SH-SY5Y (cell line): ENCODE measurements around the gene CYREN.

ENCODE experiments used
- GATA2 ChIP-seq: IDR thresholded peaks from 2 replicates; pipeline ENCODE4 v1.6.1; 2011; ENCODE audit warnings: mild to moderate bottlenecking, low read depth, low read length
- GATA3 ChIP-seq: IDR thresholded peaks from 2 replicates; pipeline ENCODE4 v1.6.1; 2011; ENCODE audit warnings: low read depth, mild to moderate bottlenecking, low read length, moderate library complexity

CYREN gene

GRCh38 chr7:135204341-135204749, 33.8 kb upstream of the CYREN start:
- TF ChIP-seq GATA2 (no peak), GATA3 (no peak)

DNA sequence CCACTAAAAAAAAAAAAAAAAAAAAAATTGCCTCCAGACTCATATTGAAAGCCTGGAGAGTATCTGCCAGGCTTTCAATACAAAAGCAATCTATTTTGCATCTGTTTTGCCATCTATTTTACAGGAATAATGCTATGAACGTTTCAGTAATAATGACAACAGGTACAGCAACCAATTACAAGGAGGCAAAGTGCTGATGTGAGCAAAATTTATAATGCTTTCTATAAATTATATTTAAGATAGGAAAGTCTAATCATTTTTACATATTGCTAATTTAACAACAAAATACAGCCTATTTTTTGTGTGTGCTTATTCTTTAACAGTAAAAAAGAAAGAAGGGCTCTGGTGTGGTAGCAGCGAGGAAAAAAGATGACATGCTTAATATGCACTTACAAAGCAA, 30.8 kb upstream of the CYREN start:
- TF ChIP-seq GATA2: no peak
- no peak for TF ChIP-seq GATA3

DNA sequence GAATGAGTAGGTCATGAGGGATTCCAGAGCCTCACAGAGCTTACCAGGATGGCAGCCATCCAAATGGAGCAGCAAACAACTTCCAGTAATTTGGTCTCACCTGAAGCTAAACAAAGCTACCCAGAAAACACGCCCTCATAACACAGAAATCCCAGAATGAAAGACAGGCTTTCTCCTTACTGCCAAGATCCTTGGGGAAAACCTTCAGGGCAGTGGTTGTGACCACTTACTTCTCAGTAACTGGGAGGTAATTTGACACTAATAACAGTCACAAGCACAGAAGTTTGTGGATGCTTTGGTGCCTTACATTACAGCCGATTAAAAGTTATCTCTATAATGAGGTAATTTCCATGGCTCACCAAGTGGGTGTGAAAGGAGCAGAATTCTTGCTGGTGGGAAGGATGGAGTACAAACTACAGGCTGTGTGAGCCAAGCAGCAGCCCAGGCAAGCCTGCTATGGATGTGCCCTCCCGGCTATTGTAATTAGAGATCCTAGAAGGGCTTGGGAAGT, 30.4 kb upstream of the CYREN start:
- TF ChIP-seq GATA2 (no peak), GATA3 (no peak)

- TF ChIP-seq GATA2 (no peak), GATA3 (no peak)
These were observed 28.9 kb upstream of the CYREN start for GRCh38 chr7:135199439-135199838.

GRCh38 chr7:135197906-135198655, 27.6 kb upstream of the CYREN start:
- TF ChIP-seq GATA2 (no peak), GATA3 (no peak)

- TF ChIP-seq GATA2 (no peak), GATA3 (no peak)
These were observed 26.8 kb upstream of the CYREN start for GRCh38 chr7:135197343-135197742.

GRCh38 chr7:135195968-135196629, 25.6 kb upstream of the CYREN start:
- TF ChIP-seq GATA2: no peak
- TF ChIP-seq GATA3: no peak

- TF ChIP-seq GATA2 (no peak), GATA3 (no peak)
These were observed 24.6 kb upstream of the CYREN start for GRCh38 chr7:135195156-135195555.

GRCh38 chr7:135194494-135195095, 24.1 kb upstream of the CYREN start:
- TF ChIP-seq GATA3: no peak

- no peak for TF ChIP-seq GATA2
- TF ChIP-seq GATA3: no peak
These were observed 23.1 kb upstream of the CYREN start for GRCh38 chr7:135193615-135194081.

DNA sequence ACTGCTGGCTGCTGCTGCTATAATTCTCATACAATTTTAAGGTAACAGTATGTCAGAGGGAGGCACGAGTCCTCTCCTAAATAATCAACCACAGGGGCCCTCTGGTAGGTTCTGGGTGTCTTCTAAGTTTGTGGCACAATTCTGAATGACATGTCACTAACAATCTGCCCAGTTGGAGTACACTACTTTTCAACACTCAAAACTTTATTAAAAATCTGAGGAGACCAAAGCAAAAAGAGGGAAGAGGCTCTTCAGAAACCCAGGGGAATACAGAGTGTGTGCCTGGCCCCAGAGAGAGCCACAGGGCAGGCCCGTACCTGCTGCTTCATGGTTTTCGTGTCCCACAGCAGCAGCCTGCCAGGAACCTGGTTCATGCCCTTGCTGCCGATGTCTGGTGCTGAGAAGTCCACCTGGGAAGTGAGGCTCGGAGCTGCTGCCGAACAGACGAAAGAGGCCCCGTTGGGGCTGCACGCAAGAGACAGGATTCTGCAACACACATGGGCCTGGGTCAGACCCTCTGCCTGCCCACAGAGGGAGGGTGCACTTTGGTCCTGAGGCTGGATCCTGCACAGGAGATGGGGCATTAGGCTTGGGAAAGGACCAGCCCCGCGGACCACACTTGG, 22.5 kb upstream of the CYREN start:
- no peak for TF ChIP-seq GATA3
- TF ChIP-seq GATA2: no peak

GRCh38 chr7:135190703-135191102, 20.2 kb upstream of the CYREN start:
- TF ChIP-seq GATA3 (no peak), GATA2 (no peak)

DNA sequence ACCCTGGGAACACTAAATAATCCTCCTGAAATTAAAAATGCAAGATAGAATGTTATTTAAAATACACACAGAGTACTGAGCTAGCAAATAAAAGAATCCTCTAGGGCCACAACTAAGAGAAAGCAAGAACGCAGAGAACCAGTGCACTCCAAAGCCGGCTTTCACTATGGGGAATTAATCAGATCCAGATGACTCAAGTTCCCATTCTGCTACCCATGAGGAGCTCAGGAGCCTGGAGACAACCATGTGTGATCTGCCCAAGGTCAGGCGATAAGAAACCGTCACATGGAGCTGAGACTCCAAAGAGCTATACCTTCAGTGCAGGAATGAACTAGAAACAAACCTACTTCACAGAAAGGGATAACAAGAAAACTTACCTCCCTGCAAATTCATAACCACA, 19.5 kb upstream of the CYREN start:
- TF ChIP-seq GATA3: no peak
- no peak for TF ChIP-seq GATA2

GRCh38 chr7:135189221-135189662, 18.7 kb upstream of the CYREN start:
- TF ChIP-seq GATA2: no peak
- no peak for TF ChIP-seq GATA3
